Subcutaneous abdominal adipose tissue (tissue), 5 donors: ENCODE measurements around the gene MACO1.
"Not testable (repeated sequence)": the region's sequence is repeated elsewhere in the genome, so short reads cannot be mapped to it uniquely, and the experiment has no call there.

ENCODE experiments used
- H3K27ac ChIP-seq: one replicate; pipeline ENCODE4 v1.7.0; 2013; ENCODE audit warnings: low read depth, mild to moderate bottlenecking, inconsistent platforms, low read length, moderate library complexity
- H3K27me3 ChIP-seq, 5 donors: one replicate each; pipeline ENCODE4 v1.7.0; 2013; ENCODE audit warnings: low read length in 5 of 5, inconsistent platforms in 1 of 5; ENCODE audit not compliant: control insufficient read depth in 5 of 5, insufficient read depth in 4 of 5
- H3K36me3 ChIP-seq, 5 donors: one replicate each; pipeline ENCODE4 v1.7.0; 2013; ENCODE audit warnings: low read length in 5 of 5; ENCODE audit not compliant: control insufficient read depth in 5 of 5, insufficient read depth in 5 of 5
- H3K4me1 ChIP-seq, 5 donors: one replicate each; pipeline ENCODE4 v1.7.0; 2013; ENCODE audit warnings: low read length in 5 of 5, mild to moderate bottlenecking in 3 of 5, moderate library complexity in 1 of 5; ENCODE audit not compliant: control insufficient read depth in 5 of 5, insufficient read depth in 5 of 5
- H3K4me3 ChIP-seq, 5 donors: one replicate each; pipeline ENCODE4 v1.7.0; 2013; ENCODE audit warnings: low read length in 5 of 5, low read depth in 1 of 5
- H3K9ac ChIP-seq, 5 donors: one replicate each; pipeline ENCODE4 v1.7.0; 2013; ENCODE audit warnings: low read length in 5 of 5, mild to moderate bottlenecking in 4 of 5, moderate library complexity in 3 of 5
- H3K9me3 ChIP-seq, 5 donors: one replicate each; pipeline ENCODE4 v1.7.0; 2013; ENCODE audit warnings: low read length in 5 of 5; ENCODE audit not compliant: control insufficient read depth in 5 of 5
- donor health status: healthy.
- donor health status: healthy.
- donor health status: healthy.
- donor health status: healthy.
- donor health status: healthy.

MACO1 gene

GRCh38 chr1:25504706-25505595, 74.3 kb downstream of the MACO1 start:
- Histone ChIP-seq H3K4me3 (no peak overlapping the region), H3K9ac (peak overlapping the region in 1 of 5 donors; percentile 25), H3K27ac (no peak overlapping the region)

GRCh38 chr1:25505656-25506385, 75.1 kb downstream of the MACO1 start:
- H3K4me3 ChIP-seq, result no peak overlapping the region
- no peak overlapping the region for H3K27ac ChIP-seq

More at GRCh38 chr1:25504706-25505595, 74.3 kb downstream of the MACO1 start:
- peaks cover 0 to 27% (median 21%) of the 10 kb centered on the region in 5 donors for H3K4me1 ChIP-seq
- H3K27me3 ChIP-seq, result no peaks in the 10 kb centered on the region
- H3K36me3 ChIP-seq, result peaks cover 0 to 5% (median 0%) of the 10 kb centered on the region in 5 donors
- H3K9me3 ChIP-seq, result no peaks in the 10 kb centered on the region

DNA sequence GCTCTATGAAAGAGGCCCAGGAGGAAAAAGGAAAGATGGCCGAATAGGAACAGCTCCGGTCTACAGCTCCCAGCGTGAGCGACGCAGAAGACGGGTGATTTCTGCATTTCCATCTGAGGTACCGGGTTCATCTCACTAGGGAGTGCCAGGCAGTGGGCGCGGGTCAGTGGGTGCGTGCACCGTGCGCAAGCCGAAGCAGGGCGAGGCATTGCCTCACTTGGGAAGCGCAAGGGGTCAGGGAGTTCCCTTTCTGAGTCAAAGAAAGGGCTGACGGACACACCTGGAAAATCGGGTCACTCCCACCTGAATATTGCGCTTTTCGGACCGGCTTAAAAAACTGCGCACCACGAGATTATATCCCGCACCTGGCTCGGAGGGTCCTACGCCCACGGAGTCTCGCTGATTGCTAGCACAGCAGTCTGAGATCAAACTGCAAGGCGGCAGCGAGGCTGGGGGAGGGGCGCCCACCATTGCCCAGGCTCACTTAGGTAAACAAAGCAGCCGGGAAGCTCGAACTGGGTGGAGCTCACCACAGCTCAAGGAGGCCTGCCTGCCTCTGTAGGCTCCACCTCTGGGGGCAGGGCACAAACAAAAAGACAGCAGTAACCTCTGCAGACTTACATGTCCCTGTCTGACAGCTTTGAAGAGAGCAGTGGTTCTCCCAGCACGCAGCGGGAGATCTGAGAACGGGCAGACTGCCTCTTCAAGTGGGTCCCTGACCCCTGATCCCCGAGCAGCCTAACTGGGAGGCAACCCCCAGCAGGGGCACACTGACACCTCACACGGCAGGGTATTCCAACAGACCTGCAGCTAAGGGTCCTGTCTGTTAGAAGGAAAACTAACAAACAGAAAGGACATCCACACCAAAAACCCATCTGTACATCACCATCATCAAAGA, 76.1 kb downstream of the MACO1 start:
- H3K9me3 ChIP-seq, H3K9ac ChIP-seq, H3K27ac ChIP-seq, H3K4me3 ChIP-seq, H3K36me3 ChIP-seq, H3K27me3 ChIP-seq: not testable (repeated sequence)
- peaks cover 0 to 10% (median 9%) of the 10 kb centered on the region in 5 donors for H3K4me1 ChIP-seq

More at GRCh38 chr1:25505656-25506385, 75.1 kb downstream of the MACO1 start:
- Histone ChIP-seq H3K9me3 (no peaks in the 10 kb centered on the region), H3K9ac (peak overlapping the region in 1 of 5 donors; percentile 25), H3K36me3 (peaks cover 0 to 5% (median 0%) of the 10 kb centered on the region in 5 donors), H3K27me3 (no peaks in the 10 kb centered on the region), H3K4me1 (peaks cover 0 to 20% (median 16%) of the 10 kb centered on the region in 5 donors)

- peaks cover 0 to 3% (median 0%) of the 10 kb centered on the region in 5 donors for H3K9me3 ChIP-seq
- H3K9ac ChIP-seq, result no peak overlapping the region
- H3K27ac ChIP-seq, result no peak overlapping the region
- H3K4me1 ChIP-seq, result no peaks in the 10 kb centered on the region
- no peaks in the 10 kb centered on the region for H3K36me3 ChIP-seq
- H3K27me3 ChIP-seq, result peaks cover 0 to 4% (median 4%) of the 10 kb centered on the region in 5 donors
- no peak overlapping the region for H3K4me3 ChIP-seq
Measured at GRCh38 chr1:25513666-25514065, 83.0 kb downstream of the MACO1 start.

- H3K9me3 ChIP-seq, result peaks cover 0 to 3% (median 0%) of the 10 kb centered on the region in 5 donors
- H3K9ac ChIP-seq, result no peak overlapping the region
- no peak overlapping the region for H3K27ac ChIP-seq
- no peak overlapping the region for H3K4me3 ChIP-seq
- H3K36me3 ChIP-seq, result no peaks in the 10 kb centered on the region
- H3K4me1 ChIP-seq, result no peaks in the 10 kb centered on the region
- H3K27me3 ChIP-seq, result peaks cover 0 to 4% (median 4%) of the 10 kb centered on the region in 5 donors
Measured at GRCh38 chr1:25515033-25515432, 84.3 kb downstream of the MACO1 start.

GRCh38 chr1:25516686-25517085, 86.0 kb downstream of the MACO1 start:
- H3K36me3 ChIP-seq, result no peaks in the 10 kb centered on the region
- H3K27ac ChIP-seq, result no peak overlapping the region
- H3K9ac ChIP-seq, result no peak overlapping the region
- no peaks in the 10 kb centered on the region for H3K4me1 ChIP-seq
- H3K4me3 ChIP-seq, result no peak overlapping the region
- peaks cover 0 to 3% (median 0%) of the 10 kb centered on the region in 5 donors for H3K9me3 ChIP-seq
- peaks cover 0 to 4% (median 4%) of the 10 kb centered on the region in 5 donors for H3K27me3 ChIP-seq

GRCh38 chr1:25517476-25518394, 87.0 kb downstream of the MACO1 start:
- H3K4me1 ChIP-seq, result no peaks in the 10 kb centered on the region
- peaks cover 0 to 4% (median 4%) of the 10 kb centered on the region in 5 donors for H3K27me3 ChIP-seq
- no peaks in the 10 kb centered on the region for H3K36me3 ChIP-seq
- no peak overlapping the region for H3K9ac ChIP-seq
- peaks cover 0 to 2% (median 0%) of the 10 kb centered on the region in 5 donors for H3K9me3 ChIP-seq
- H3K4me3 ChIP-seq, result no peak overlapping the region
- no peak overlapping the region for H3K27ac ChIP-seq

GRCh38 chr1:25519624-25520023, 88.9 kb downstream of the MACO1 start:
- Histone ChIP-seq H3K9ac (no peak overlapping the region), H3K9me3 (no peaks in the 10 kb centered on the region), H3K27ac (no peak overlapping the region), H3K27me3 (peaks cover 3 to 15% (median 7%) of the 10 kb centered on the region in 5 donors), H3K4me3 (no peak overlapping the region), H3K36me3 (no peaks in the 10 kb centered on the region), H3K4me1 (peaks cover 0 to 6% (median 0%) of the 10 kb centered on the region in 5 donors)
